Mammary epithelial cell (primary cell): ENCODE data around the gene SIGLEC14.

Experiments used
- EZH2 ChIP-seq: IDR thresholded peaks from 2 replicates; pipeline ENCODE4 v1.6.1; 2012; ENCODE audit warnings: low read length, inconsistent platforms, borderline replicate concordance
- TF ChIP-seq, protein P1 (sequence below), 2 donors: IDR thresholded peaks in 1 of 2; conservative IDR thresholded peaks in 1 of 2; 2 replicates each; pipeline ENCODE4 v1.5.1; 2011 to 2012; ENCODE audit warnings: inconsistent platforms in 2 of 2, low read length in 2 of 2, mild to moderate bottlenecking in 2 of 2, control low read depth in 1 of 2, low read depth in 1 of 2; ENCODE audit not compliant: insufficient read depth in 1 of 2; ENCODE audit errors: extremely low read depth in 1 of 2

DNA sequence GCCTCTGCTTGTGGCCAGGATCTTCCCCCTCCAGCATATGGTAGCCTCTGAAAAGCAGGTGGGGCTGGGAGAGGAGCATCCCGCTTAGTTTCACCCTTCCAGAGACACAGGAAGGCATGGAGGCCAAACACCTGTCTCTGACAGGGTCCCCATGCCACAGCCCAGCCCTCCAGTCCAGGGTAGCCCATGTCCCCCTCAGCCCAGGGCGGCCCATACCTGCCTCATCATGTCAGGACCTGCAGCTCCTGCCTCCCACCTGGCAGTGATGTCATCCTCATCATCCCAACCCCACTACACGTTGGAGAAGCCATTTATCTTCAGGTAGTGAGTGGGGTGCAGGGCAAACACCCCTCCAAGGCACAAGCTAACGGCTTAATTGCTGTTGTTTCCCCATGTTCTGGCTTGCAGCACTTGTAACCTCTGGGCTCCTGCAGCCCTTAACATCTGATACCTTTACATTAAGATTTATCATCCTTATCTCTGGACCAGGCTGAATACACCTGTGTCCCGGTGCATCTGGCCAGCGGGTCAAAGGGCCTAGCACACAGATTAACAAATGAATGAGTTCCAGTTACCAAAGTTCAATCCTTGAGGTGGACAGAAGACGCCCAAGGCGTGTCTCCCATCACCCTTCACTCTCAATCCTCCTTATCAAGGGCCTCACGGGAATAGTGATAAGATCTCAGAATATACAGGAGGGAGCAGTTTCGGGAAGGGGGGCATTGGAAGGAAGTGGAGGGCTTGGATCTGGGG, 53.3 kb downstream of the SIGLEC14 start:
- TF ChIP-seq, protein P1, sequence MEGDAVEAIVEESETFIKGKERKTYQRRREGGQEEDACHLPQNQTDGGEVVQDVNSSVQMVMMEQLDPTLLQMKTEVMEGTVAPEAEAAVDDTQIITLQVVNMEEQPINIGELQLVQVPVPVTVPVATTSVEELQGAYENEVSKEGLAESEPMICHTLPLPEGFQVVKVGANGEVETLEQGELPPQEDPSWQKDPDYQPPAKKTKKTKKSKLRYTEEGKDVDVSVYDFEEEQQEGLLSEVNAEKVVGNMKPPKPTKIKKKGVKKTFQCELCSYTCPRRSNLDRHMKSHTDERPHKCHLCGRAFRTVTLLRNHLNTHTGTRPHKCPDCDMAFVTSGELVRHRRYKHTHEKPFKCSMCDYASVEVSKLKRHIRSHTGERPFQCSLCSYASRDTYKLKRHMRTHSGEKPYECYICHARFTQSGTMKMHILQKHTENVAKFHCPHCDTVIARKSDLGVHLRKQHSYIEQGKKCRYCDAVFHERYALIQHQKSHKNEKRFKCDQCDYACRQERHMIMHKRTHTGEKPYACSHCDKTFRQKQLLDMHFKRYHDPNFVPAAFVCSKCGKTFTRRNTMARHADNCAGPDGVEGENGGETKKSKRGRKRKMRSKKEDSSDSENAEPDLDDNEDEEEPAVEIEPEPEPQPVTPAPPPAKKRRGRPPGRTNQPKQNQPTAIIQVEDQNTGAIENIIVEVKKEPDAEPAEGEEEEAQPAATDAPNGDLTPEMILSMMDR (conservative IDR thresholded peaks at IDR 0.05 in 1 of 2, IDR thresholded peaks at IDR 0.05 in 1 of 2; ENCODE audit: extremely low read depth in 1 of 2, insufficient read depth in 1 of 2, low read depth in 1 of 2, low read length in 2 of 2), result no peak
- TF ChIP-seq EZH2, result no peak
